ENCODE data around the gene RBL2.
"Not testable (repeated sequence)": the region's sequence is repeated elsewhere in the genome, so short reads cannot be mapped to it uniquely, and the experiment has no call there.

RBL2 gene

GRCh38 chr16:53504665-53505064, 70.4 kb downstream of the RBL2 start:
- DNase-seq (ENCODE audit: low spot score) = peak; percentile 65

DNA sequence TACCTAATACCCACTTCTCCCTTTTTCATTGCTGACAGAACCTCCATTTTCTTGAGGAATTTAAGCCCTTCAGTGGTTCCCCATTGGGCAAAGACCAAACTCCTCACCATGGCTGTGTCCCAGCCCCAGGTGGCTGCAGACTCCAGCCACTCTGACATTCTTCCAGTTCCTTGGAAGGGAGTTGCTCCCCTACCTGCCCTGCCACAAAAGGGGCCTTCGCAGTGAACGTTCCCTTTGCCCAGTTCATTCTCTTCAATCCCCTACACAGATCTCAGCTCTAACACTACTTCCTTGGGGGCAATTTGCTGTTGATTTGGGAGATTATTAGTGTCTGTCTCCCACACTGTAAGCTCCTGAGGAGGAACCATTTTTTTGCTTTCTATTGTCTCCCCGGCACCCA, 72.0 kb downstream of the RBL2 start:
- DNase-seq (ENCODE audit: low spot score) = no peak

GRCh38 chr16:53507464-53508179, 73.4 kb downstream of the RBL2 start:
- no peak for DNase-seq (ENCODE audit: low spot score)

DNA sequence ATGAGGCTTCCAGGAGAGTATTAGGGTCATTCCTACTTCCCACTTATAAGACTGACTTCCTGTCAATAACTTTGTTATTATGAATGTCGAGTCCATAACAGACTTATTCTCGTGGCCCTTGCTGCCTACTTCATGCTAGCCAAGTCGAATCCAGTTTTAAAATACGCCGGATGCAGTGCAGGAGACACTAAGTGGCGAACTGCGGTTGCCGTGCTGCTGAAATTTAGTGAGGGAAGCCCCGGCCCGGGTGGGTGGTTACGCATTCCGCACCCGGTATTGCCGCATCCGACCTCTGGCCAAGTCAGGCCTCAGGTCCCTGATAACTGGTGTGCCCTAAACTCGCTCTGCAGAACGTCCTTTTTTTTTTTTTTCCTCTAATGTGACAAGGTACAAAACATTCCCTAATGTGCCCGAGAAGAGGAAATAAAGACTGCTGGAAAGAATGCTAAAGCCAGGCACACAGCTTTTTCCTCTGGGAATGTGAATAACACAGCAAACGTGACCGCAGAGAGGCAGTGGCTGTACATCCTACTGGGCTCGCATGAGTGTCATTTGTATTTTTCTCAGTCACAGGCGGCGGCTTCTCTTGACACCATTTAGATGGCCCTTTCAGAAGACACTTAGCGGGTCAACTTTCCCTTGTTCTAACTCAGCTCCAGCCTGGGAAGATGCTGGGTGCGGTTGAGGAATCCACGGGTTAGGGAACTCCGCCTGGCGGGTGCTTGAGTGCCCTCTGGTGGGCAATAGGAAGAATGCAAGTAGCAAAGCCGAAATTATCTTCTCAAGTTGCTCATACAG, 75.8 kb downstream of the RBL2 start:
- peak; percentile 79 for DNase-seq (ENCODE audit: low spot score)

DNA sequence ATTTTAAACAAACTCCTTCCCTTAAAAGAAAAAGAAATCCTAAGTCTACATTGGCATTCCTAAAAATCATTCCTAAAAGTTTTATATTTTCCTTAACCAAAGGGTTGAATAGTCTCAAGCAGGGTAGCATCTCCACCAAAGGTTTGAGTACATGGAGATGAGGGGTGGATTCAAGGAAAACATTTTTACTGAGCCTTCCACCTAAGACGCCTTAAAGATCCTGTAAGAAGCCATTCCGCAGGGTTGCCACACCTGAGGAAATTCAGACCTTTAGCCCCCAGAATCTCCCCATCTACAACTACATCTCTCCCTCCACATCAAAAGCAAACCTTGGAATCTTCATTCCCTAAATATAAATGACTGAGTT, 76.4 kb downstream of the RBL2 start:
- DNase-seq (ENCODE audit: low spot score) = no peak

DNA sequence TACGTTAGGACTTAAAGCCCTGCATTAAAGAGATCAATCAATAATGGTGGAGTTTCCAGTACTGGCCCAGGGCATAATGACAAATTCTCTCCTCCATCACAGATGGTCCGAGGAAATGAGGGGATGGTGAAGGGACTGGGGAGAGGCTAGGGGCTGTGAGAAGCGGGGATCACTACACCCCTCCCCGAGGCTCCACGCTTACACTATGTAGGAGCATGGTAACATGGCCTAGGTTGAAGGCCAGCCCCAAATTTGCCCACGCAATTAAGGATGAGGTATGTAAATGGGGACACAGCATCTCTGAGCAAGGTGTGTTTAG, 76.8 kb downstream of the RBL2 start:
- DNase-seq (ENCODE audit: low spot score) = no peak

- DNase-seq (ENCODE audit: low spot score) = no peak
Observed at GRCh38 chr16:53511403-53512280, 77.4 kb downstream of the RBL2 start.

- DNase-seq (ENCODE audit: low spot score) = not testable (repeated sequence)
Observed at GRCh38 chr16:53512795-53513194, 78.5 kb downstream of the RBL2 start.

DNA sequence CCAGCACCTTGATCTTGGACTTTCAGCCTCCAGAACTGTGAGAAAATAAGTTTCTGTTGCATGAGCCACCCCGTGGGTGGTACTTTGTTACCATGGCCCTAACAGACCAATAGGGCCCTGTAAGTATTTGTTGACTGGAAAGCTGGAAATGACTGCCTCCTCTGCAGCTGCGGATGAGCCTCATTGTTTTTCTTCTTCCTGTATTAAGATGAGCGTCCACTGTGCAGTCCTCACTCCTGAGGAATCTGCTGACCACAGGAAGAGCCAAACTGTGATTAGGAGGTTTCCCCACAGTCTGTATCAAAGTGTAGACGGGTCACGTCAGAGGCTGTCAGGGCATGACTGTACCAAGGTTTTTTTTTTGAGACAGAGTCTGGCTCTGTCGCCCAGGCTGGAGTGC, 81.0 kb downstream of the RBL2 start:
- DNase-seq (ENCODE audit: low spot score) = peak; percentile 26

GRCh38 chr16:53515811-53516210, 81.5 kb downstream of the RBL2 start:
- no peak for DNase-seq (ENCODE audit: low spot score)

- no peak for DNase-seq (ENCODE audit: low spot score)
Observed at GRCh38 chr16:53517851-53518250, 83.6 kb downstream of the RBL2 start.

- DNase-seq (ENCODE audit: low spot score) = no peak
Observed at GRCh38 chr16:53518550-53519416, 84.5 kb downstream of the RBL2 start.

GRCh38 chr16:53519417-53520091, 85.3 kb downstream of the RBL2 start:
- DNase-seq (ENCODE audit: low spot score) = no peak

DNA sequence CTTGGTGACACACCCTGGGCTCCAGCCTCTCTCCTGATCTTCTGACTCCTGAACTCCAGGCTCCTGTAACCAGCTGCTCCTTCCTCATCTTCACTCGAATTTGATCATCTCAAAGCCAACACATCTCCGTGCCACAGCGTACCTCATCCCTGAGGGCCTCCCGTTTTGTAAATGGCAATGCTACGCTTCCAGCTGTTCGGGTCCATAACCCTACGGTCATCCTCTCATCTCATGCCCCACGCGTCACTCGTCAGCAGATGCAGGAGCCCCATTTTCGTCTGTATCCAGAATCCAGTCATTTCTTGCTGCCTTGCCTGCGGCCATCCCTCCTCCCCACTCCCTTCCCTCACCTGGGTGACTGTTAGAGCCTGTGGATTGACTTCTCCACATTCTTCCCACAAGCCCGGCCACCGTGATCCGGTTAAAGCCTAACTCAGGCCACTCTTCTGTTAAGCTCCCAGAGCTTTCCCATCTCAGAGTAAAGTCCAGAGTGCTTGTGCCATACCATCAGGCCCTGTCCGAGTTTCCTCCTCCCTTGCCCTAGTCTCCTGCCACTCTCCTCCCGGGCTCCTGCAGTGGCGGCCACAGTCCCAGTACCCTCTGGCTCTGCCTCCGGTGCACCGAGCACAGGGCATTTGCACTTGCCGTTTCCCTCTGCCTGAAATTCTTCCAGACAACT, 89.0 kb downstream of the RBL2 start:
- DNase-seq (ENCODE audit: low spot score) = no peak

- no peak for DNase-seq (ENCODE audit: low spot score)
Observed at GRCh38 chr16:53523971-53524548, 89.8 kb downstream of the RBL2 start.

DNA sequence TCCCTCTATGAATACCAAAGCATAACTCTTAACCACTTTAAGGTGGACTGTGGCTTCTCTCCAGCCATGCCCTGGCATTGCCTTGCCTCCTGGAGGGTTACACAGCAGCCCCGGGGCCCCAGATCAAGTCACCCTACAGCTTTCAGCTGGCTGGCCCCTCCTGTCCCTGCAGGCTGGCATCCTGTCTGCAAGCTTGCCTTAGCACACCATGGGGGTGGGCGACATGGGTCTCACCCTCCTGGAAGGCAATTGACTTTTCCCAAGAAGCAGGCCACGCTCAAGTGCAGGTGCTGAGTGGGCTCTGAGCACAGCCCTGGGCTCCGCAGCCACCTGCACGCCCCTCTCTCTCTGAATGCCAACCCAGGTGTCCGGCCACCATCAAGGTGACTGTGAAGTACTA, 94.5 kb downstream of the RBL2 start:
- DNase-seq (ENCODE audit: low spot score) = no peak

DNA sequence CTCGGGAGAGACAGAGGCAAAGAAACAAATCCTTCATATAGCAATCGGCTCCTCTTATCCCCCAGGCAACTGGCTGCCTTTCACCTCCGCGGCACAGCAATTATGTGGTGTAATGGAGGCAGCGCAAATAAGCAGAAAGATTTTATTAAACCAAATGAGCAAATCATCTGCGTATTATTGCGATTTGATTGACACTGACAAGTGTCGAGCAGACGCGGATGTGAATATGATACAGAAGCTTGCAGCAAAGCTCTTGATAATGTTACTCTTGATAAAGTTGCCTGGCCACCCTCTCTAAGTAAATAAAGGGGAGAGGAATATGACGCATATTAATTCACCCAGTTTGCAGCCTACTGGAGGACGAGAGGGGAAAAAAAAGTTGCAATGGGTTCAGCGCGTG, 95.2 kb downstream of the RBL2 start:
- no peak for DNase-seq (ENCODE audit: low spot score)

- no peak for DNase-seq (ENCODE audit: low spot score)
Observed at GRCh38 chr16:53530046-53530445, 95.8 kb downstream of the RBL2 start.

- no peak for DNase-seq (ENCODE audit: low spot score)
Observed at GRCh38 chr16:53530741-53531140, 96.5 kb downstream of the RBL2 start.

- no peak for DNase-seq (ENCODE audit: low spot score)
Observed at GRCh38 chr16:53534206-53534605, 99.9 kb downstream of the RBL2 start.
